GM18861 (cell line): ENCODE measurements around the gene NOC3L.
"Not testable (repeated sequence)": the region's sequence is repeated elsewhere in the genome, so short reads cannot be mapped to it uniquely, and the experiment has no call there.

ENCODE experiments used
- ATAC-seq: cut with Tn5 transposase; IDR thresholded peaks from one replicate; pipeline ENCODE4 v1.9.1; 2021; ENCODE audit not compliant: unreplicated experiment

Gene NOC3L, protein sequence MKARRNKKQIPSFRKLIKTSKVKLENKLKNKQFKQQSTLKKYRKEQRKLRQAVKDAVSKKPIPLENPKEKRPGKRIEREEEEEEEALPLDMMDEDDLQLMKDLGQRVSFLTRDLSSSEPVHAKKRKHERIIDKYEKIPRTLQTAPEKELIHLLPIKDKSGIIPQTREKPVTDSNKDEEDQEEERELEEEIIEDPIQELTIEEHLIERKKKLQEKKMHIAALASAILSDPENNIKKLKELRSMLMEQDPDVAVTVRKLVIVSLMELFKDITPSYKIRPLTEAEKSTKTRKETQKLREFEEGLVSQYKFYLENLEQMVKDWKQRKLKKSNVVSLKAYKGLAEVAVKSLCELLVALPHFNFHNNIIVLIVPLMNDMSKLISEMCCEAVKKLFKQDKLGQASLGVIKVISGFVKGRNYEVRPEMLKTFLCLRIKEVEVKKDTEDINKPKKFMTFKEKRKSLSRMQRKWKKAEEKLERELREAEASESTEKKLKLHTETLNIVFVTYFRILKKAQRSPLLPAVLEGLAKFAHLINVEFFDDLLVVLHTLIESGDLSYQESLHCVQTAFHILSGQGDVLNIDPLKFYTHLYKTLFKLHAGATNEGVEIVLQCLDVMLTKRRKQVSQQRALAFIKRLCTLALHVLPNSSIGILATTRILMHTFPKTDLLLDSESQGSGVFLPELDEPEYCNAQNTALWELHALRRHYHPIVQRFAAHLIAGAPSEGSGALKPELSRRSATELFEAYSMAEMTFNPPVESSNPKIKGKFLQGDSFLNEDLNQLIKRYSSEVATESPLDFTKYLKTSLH

DNA sequence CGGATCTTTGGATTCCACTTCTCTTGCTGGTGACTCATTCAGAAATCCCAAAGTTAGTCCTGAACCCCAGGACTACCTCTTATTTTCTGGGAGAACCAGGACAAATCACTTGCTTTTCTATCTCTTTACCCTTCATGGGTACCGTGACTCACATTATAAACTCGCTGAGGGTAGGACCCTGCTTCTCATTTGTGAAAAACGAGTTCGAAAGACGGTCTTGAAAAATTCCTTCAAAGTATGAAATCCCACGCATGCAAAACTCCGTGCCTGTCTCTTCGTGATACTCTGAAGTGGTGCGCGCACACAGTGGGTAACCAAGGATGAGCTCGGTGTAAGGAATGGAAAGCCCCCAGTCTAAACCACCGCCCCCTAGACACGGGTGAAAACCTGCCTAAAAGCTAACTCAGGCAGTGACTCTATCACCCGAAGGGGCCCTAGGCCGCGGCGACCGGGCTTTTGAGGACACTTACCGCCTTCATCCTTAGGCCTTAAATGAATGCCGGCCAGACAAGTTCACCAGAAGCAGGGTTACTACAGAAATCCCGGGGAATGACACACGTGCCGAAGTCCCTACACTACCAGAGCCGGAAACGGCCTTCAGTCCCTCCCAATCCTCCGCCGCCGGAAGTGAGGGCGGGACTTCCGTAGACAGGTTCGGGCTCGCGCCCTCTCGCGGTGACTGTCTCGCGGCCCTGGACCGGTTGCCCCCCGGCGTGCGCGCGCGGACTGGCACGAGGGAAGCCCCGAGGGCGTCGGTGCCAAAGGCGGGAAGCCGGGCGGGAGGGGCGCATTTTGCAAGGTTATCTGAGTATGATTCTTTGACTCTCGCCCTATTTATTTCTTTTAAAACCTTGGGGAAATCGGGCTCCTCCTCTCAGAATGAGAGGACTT, at the start of gene NOC3L:
Gene NOC3L, minus strand, starts transcription at position 580 of the 891 bp plus-strand sequence. Its CDS starts 101 bp downstream, at position 479.
- peak; percentile 98 for ATAC-seq

DNA sequence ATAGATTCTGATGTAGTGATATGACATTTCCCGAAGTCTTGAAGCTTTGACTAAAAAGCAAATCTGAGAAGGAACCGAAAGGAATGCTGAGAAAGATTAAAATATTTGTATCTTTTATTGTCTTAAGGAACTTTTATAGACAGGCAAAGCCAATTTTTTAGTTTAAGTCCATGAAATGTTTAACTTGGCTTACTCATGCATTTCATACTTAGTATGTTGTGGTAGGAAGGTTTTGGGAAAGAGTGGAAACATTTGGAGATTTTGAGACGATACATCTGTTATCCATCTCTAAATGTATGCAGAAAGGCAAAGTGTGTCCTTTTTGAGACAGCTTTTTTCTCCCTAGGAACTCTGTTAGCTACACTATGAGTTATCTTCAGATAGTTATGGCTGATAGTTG, 49.7 kb upstream of the NOC3L start:
- ATAC-seq = no peak

- ATAC-seq = no peak
Observed at GRCh38 chr10:94411304-94411703, 48.6 kb upstream of the NOC3L start.

- ATAC-seq = no peak
Observed at GRCh38 chr10:94409021-94409657, 46.4 kb upstream of the NOC3L start.

DNA sequence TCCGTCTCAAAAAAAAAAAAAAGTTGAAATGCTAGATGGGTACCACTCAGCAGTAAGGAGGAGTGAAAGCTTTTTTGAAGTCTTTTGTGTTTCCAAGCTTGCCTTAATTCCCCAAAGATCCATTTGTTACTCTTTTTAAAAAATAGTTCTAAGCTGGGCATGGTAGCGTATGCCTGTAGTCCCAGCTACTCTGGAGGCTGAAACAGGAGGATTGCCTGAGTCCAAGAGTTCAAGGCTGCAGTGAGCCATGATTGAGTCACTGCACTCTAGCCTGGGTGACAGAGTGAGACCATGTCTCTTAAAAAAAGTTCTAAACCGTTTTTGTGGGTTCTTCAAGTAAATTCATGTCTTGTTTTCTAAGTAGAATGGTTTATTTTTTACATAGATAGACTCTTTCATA, 44.9 kb upstream of the NOC3L start:
- no peak for ATAC-seq

GRCh38 chr10:94405406-94405805, 42.7 kb upstream of the NOC3L start:
- ATAC-seq = no peak

GRCh38 chr10:94403380-94404213, 40.9 kb upstream of the NOC3L start:
- ATAC-seq = peak; percentile 43

- peak; percentile 7 for ATAC-seq
Observed at GRCh38 chr10:94402843-94403379, 40.2 kb upstream of the NOC3L start.

GRCh38 chr10:94402204-94402842, 39.6 kb upstream of the NOC3L start, which contains the start of gene TBC1D12:
TSS of gene TBC1D12 (plus strand) at chr10:94402541. CDS start at chr10:94402614, 73 bp downstream.
- peak; percentile 79 for ATAC-seq

DNA sequence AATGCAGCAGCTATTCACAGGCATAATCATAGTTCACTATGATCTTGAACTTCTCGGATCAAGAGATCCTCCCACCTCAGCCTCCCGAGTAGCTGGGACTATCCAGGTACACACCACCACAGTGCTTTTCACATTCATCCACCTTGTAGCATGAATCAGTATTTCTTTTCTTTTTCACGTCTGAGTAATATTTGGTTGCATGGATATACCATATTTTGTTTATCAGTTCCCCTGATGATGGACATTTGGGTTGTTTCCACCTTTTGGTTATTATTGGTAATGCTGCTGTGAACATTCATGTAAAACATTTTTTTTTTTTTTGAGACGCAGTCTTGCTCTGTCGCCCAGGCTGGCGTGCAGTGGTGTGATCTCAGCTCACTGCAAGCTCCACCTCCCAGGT, 36.0 kb upstream of the NOC3L start:
- ATAC-seq = no peak

DNA sequence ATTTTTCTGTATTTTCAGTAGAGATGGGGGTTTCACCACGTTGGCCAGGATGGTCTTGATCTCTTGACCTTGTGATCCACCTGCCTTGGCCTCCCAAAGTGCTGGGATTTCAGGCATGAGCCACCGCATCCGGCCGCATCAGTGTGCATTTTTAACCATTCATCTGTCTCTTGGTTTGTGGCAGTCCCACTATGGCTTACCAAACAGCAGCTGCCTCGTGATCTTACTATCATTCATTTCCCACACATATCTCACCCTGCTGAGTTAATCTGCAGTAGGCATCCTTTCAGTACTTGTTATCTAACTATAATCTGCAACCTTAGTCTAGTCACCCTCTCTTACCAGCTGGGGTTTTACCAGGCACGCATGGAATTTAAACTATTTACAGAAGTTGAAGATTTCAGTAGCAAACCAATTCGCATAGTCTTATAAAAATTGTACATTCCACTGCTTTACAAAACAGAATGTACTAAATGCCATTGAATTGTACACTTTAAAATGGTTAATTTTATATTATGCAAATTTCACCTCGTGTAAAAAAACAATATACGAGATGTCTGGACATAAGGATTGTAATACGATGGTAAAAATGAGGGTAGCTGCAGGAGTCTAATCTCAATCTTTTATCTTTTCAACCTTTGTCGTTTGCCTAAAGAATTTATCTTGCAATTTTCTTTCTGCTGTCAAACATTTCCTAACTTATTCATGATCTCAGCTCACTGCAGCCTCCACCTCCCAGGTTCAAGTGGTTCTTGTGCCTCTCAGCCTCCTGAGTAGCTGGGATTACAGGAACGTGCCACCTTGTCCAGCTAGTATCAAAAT, 35.0 kb upstream of the NOC3L start:
- ATAC-seq = no peak

DNA sequence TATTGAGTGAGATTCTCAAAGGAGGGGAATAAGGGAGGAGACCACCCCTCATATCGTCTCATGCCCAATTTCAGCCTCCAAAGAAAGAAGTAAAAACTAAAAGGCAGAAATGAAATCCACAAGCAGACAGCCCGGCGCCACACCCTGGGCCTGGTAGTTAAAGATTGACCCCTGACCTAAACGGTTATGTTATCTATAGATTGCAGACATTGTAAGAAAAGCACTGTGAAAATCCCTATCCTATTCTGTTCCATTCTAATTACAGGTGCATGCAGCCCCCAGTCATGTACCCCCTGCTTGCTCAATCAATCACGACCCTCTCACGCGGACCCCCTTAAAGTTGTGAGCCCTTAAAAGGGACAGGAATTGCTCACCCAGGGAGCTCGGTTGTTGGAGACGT, 29.4 kb upstream of the NOC3L start:
- ATAC-seq = not testable (repeated sequence)

DNA sequence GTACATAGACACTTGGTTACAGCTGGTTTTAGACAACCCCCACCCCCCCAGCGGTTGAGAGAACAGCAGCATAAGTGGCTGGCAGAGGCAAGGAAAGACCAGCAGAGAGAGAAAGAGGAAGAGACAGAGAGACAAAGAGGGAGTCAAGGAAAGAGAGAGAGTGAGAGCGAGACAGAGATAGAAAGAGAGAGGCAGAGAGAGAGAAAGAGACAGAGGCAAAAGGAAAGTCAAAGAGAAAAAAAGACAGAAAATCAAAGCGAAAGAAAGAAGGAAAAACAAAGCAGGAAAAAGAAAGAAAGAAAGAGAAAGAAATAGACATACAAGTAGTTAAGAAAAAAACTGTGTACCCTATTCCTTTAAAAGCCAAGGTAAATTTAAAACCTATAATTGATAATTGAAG, 23.0 kb upstream of the NOC3L start:
- not testable (repeated sequence) for ATAC-seq

DNA sequence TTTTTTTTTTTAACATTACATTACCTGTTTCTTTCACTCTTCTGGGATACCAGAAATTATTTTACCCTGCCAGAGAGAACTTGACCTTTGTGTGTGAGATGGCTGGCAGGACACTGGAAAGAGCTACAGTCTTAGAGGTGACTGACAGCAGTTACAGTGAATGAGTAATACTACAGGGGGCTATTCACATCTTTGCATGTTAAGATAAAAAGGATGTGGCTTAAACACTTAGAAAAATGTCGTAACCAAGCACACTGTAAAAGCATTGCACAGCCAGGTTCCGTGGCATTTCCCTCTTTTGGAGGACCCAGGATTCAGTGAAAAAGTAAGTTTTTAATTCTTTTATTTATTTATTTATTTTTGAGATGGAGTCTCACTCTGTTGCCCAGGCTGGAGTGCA, 20.8 kb upstream of the NOC3L start:
- no peak for ATAC-seq

- no peak for ATAC-seq
Observed at GRCh38 chr10:94376865-94377264, 14.1 kb upstream of the NOC3L start.

GRCh38 chr10:94375374-94375773, 12.6 kb upstream of the NOC3L start:
- no peak for ATAC-seq

- no peak for ATAC-seq
Observed at GRCh38 chr10:94370501-94370900, 7.8 kb upstream of the NOC3L start.

- no peak for ATAC-seq
Observed at GRCh38 chr10:94366382-94366781, 3.6 kb upstream of the NOC3L start.
